ENCODE measurements around the gene STAT2.
A peak's percentile ranks its signal among the peaks of the same experiment; 100 is the strongest.
"Not testable (repeated sequence)": the region's sequence is repeated elsewhere in the genome, so short reads cannot be mapped to it uniquely, and the experiment has no call there.

The STAT2 gene

GRCh38 chr12:56324206-56324605 is 35.7 kb downstream of the STAT2 start:
- DNase-seq = no peak

- not testable (repeated sequence) for DNase-seq
Observed at GRCh38 chr12:56321610-56322009, 38.3 kb downstream of the STAT2 start.

- DNase-seq = no peak
Observed at GRCh38 chr12:56321027-56321426, 38.9 kb downstream of the STAT2 start.

DNA sequence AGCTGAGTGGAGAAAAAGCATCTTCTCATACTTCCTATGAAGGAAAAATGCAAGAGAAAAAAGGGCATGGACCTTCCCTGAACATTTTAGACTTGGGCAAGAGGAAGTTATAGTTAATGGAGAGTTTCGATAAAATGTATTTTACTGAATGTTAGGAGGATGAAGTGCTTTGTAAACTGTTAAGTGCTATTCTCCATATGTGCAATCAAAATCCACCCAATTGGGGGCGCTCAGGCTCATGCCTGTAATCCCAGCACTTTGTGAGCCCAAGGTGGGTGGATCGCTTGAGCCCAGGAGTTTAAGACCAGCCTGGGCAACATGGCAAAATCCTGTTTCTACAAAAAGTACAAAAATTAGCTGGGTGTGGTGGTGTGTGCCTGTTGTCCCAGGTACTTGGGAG is 42.2 kb downstream of the STAT2 start:
- DNase-seq = no peak

DNA sequence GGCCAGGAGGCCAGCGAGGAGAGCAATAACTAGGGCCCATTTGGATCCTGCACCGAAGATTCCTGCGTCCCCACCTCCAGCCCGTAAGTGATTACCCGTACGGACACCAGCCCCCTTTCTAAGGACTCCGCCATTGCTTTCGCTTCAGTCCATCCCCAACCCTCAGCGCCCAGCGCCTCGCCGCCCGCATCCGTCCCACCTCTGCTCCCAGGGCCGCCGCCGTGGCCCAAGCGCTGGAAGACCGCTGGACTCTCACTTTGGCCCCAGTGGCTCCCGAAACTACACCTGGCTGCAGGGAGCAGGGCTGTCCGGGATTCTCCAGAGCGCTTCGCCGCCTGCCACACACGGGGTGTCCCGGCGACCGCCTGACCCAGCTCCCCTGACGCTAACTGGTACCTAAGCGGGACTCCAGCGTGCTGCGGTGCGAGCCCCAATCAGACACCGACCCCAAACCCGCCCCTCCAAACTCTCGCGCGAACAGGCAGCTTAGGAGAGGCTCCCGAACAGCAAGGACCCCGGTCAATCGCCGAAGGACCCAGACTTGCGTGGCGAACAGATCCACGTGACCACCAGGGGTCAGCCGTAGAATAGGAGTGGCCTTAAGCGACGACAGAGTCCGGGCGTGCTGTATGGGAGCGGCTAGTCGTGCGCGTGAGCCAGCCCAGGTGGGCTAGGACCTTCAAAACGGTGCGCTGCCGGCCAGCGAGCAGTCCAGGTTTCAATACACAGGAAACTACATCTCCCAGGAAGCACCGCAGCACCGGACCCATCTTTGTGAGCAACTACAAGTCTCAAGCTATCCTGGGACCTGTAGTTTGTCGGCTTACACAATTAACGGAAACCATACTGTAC is 44.1 kb downstream of the STAT2 start, which contains the start of gene CNPY2:
Gene CNPY2, minus strand, starts transcription at position 367 of the 852 bp plus-strand sequence. CDS start 771 bp downstream, outside the sequence.
- peak; percentile 75 for DNase-seq

DNA sequence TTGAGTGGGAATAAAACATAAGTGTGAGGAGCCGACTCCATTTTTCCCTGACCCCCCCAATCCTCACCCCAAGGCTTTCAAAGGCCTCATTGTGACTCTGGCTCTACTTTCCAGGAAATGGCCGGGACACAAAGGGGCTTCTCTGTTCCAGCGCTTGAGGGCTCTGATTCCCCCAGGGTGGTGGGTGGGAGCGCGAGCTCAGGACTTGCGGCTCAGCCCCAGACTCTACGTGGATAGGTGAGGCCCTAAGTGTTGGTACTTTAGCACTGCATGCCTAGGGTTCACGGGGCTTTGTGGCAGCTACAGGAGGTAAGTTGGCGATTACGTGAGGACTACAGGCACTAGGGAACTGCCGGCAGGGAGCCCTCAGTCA is 44.7 kb downstream of the STAT2 start:
- no peak for DNase-seq

GRCh38 chr12:56311003-56311402 is 48.9 kb downstream of the STAT2 start:
- no peak for DNase-seq

GRCh38 chr12:56308714-56309113 is 51.2 kb downstream of the STAT2 start:
- DNase-seq = no peak

- no peak for DNase-seq
Observed at GRCh38 chr12:56307221-56307965, 52.5 kb downstream of the STAT2 start.

- DNase-seq = no peak
Observed at GRCh38 chr12:56304872-56305590, 54.9 kb downstream of the STAT2 start.

GRCh38 chr12:56304276-56304675 is 55.6 kb downstream of the STAT2 start:
- DNase-seq = no peak

DNA sequence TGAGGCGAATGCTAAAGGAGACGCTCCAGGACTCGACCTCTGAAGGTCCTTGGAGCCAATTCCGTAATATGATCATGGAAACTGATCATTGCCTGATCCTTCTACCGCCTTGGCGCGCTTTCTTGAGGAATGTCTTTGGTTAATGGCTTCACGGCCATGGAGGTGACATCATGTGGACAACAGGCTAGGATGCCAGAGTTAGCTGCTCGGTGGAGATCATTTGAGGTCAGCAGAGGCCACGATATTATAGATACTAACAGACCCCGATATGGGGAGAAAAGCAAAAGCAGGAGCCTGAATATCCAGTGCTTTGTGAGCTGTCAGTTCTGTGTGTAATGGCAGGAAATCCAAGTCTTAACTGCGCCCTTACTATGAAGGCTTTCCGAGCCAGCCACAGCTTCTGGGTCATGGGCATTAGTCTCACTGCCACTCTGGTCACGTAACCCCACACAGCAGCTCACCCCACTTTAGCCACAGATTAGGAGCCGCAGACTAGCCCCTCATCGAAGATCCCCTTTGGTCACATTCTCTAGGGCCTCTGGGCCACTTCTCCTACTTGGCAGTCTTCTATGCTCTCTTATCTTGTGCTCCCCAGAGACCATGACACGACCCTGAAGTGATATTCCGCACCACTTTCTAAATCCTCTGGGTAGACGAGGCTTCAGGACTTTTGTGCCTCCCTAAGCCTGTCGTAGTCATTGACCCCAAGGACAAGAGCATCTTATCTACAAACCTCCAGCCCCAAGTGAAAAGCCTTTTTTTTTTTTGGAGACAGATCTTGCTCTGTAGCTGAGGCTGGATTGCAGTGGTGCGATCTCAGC is 59.1 kb downstream of the STAT2 start:
- no peak for DNase-seq

GRCh38 chr12:56299853-56300643 is 59.9 kb downstream of the STAT2 start, which contains the start of gene CS:
TSS of gene CS (minus strand) at chr12:56300330. CDS start at chr12:56300201, 129 bp downstream.
- DNase-seq = peak; percentile 80

DNA sequence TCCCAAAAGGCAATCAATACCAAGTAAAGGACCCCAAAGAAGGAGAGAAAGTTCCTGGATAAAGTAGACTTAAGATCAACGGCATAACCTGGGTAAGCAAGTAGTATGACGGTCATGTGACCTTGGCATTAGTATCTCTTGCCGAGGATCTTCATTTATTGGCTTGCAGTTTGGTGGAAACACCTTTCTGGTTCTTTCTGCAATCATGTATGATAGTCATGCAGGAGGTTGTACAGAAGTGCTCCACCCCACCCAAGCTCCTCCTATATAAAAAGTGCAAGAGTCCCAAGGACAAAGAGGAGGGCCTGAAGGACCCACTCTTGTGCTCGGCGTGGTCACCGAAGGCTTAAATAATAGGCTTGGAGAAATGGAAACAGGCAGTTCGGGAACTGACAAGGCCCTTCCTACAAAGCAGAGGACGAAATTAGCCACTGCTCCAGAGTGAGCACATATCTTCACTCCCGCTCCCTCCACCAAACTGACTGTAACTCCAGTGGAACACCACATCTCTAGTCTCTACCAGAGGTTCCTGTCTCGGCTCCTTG is 60.5 kb downstream of the STAT2 start:
- DNase-seq = no peak

GRCh38 chr12:56298828-56299227 is 61.1 kb downstream of the STAT2 start:
- no peak for DNase-seq

- no peak for DNase-seq
Observed at GRCh38 chr12:56297400-56297799, 62.5 kb downstream of the STAT2 start.

DNA sequence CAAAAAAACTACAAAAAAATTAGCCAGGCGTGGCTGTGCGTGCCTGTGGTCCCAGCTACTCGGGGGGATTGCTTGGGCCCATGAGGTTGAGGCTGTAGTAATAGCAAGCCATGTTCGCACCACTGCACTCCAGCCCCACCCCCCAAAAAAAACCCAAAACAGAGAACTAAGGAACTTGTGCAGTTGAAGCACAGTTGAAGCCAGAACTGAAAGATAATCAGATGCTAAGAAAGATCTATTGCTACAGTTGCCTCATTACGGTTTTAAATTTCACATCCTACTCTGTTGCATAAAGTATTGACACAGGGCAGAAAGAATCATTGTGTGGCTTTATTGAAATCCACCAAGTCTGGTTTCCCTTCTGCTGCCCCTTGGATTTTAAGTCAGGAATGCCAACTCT is 63.6 kb downstream of the STAT2 start:
- no peak for DNase-seq

DNA sequence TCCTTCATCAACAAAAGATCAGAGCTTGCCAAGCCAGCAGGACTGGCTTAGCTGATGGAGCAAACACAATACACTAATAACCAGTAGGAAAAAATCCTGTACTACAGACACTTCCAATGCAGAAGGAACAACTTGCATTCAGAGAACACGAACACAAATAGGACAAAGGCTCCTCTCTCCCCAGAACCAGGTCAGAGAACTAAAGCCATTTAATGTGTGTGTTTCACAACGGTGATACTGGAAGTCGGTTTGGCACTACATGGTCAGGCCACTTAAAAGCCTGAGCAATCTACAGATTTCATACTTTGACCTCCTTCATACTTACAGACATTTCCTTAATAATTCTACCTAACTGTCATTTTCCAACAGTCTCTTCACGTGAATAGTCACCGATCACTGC is 66.1 kb downstream of the STAT2 start:
- DNase-seq = no peak
